ENCODE measurements around the gene HERPUD1.
"Not testable (repeated sequence)": the region's sequence is repeated elsewhere in the genome, so short reads cannot be mapped to it uniquely, and the experiment has no call there.

Gene HERPUD1

DNA sequence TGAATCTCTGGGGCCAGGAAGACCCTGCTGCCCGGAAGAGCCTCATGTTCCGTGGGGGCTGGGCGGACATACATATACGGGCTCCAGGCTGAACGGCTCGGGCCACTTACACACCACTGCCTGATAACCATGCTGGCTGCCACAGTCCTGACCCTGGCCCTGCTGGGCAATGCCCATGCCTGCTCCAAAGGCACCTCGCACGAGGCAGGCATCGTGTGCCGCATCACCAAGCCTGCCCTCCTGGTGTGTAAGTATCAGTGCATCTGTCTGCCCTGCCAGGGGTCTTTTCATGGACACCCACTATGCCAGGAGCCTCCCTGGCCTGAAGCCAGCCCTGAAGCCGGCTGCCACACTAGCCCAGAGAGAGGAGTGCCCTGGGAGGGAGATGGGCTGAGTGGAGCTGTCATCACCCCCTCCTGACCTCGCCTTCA lies 29.9 kb downstream of the HERPUD1 start, which contains the start of gene CETP:
TSS of gene CETP (plus strand) at position 100 of the 431 bp plus-strand sequence. CDS start at position 130, 30 bp downstream.
- no peak for DNase-seq

- peak; percentile 94 for DNase-seq
These were observed 32.6 kb downstream of the HERPUD1 start for GRCh38 chr16:56964243-56965148.

DNA sequence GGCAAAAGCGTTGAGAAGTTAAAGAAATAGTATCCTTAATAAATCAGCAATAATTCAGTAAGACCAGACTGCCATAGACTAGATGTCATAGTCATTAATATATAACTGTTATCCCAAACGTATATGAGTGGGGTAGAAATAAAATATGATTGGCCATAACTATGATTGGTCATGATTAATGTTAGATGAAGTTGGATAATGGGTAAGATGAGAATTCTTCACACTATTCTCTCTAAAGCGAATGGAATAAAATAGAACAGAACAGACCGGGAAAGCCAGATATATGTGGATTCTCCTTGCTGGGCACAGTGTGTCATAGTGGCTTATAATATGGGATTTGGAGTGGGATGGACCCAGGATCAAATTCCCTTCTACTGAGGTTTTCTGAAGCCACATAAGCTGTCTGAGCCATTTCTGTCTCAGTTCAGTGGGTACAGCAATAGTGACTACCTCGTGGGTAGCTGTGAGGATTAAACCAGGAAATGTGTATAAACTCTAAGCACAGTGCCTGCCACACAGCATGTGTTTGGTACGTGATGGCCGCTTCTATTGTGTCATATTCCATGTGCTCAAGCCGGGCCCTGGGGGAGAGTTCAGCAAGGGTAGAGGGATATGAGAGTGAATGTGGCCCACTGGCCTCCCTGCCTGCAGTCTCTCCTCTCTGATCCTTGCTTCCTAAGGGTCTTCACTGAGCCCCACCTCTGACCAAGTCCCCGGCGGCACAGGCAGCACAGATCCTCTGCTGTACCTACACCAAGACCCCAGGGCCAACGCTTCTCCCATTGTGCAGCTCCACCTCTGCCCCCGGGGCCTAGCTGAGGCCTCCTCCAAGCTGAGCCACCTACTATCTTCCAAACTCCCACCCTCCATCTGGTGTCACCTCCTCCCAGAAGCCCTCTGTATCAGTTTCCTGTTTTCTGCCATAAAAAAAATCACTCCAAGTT lies 33.5 kb downstream of the HERPUD1 start:
- DNase-seq, result no peak

GRCh38 chr16:56966093-56966475 lies 34.1 kb downstream of the HERPUD1 start:
- DNase-seq, result no peak

DNA sequence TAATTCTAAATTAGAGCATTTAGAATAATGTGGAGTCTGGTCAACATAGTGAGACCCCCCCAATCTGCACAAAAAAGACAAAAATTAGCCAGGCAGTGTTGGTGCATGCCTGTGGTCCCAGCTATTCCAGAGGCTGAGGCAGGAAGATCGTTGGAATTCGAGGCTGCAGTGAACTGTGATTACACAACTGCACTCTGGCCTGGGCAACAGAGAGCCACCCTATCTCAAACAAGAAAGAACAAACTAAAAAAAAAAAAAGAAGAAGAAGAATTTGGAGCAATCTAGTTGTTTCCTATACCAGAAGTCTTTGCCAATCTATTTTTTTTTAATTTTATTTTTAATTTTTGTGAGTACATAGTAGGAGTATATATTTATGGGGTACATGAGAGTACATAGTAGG lies 35.8 kb downstream of the HERPUD1 start:
- no peak for DNase-seq

DNA sequence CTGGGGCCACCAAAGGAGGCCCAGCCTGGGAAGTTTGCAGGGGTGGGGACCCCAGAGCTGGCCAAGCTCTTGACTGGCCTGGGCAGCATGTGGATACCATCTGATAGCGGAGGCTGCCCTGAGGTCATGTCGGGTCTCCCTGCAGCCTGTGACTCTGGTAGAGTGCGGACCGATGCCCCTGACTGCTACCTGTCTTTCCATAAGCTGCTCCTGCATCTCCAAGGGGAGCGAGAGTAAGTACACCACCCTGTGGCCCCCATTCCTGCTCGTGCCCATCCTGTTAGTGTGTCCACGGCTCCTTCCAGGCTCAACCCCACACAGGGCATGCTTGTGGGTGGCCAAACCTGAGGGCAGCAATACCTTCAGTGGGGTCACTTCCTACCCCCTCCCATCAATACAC lies 37.8 kb downstream of the HERPUD1 start:
- no peak for DNase-seq

DNA sequence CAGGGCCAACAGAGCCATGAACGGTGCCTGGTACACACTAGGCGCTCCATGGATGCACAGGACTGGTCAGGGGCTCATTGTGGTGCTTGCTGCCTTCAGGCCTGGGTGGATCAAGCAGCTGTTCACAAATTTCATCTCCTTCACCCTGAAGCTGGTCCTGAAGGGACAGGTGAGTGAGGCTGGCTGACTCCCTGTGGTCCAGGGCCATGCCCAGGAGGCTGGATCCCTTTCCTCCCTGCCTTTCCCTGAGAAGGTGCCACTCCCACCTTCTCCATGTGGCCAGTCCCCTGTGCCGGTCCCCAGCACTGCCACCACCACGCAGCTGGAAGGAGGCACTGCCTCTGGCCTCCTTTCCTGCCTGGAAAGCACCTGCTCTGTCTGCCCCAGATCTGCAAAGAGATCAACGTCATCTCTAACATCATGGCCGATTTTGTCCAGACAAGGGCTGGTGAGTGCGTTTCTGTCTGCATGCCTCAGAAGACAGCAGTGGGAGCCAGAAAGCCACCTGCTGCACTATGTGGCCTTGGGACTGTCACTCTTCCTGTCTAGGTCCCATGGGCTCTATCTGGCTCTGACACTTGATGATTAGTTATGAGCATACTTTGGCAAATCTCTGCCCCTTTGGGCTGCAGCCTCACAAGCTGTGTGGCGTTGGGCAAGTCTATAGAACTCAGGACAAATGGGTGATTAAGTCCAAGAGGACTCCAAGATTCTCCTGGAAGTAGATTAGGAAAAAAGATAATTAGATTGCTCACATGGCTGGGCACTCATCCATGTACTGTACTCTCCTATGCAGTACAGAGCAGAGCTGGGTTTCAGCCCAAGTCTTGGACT lies 39.2 kb downstream of the HERPUD1 start:
- no peak for DNase-seq

GRCh38 chr16:56971768-56972043 lies 39.8 kb downstream of the HERPUD1 start:
- DNase-seq, result no peak

DNA sequence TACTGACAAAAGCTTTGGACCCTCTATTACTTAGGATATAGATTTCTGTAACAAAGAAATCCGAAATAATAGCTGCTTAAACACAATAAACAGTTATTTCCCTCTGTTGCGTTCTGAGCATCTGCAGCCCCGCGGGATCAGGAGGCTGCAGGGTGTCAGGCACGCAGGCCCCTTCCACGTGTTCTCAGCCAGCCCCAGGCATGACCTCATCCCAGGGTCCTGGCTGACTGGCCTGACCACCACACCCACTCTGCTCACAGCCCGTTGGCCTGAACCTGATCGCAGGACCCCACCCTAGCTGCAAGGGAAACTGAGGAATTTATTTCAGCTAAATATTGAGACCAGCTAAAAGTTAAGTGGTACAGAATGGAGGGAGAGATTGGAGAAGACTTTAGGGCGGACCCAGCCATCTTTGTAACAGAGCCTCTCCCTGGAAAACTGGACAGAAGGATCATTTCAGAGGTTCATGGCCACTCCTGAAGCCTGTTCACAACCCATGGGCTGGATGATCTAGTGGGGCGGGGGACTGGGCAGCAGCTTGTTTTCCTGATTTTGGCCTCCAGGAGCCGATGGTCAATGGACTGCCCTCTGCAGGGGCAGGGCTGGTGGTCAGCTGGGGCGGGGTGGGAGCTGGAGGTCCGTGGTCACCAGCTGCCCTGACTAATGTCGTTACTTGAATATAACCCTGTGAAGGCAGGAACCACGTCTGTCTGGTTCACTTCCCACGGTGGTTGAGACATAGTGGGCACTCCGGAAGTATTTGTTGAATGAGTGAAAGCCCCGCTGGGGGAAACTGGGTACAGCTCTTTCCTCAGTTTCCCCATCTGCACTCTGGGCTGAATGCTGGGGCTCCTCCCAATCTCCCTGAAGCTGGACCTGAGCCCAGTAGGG lies 40.7 kb downstream of the HERPUD1 start:
- DNase-seq, result no peak

DNA sequence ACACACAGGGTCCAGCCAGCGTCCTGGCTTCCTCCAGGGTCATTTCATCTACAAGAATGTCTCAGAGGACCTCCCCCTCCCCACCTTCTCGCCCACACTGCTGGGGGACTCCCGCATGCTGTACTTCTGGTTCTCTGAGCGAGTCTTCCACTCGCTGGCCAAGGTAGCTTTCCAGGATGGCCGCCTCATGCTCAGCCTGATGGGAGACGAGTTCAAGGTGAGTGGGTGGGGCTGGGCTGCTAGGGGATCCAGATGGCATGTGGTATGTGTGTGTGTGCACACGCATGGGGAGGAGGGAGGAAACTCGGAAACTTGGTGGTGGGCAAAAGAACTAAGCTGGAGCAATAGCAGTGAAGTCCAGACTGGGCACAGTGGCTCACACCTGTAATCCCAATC lies 41.4 kb downstream of the HERPUD1 start:
- DNase-seq, result no peak

- not testable (repeated sequence) for DNase-seq
These were observed 42.0 kb downstream of the HERPUD1 start for GRCh38 chr16:56973899-56974298.

- DNase-seq, result no peak
These were observed 42.8 kb downstream of the HERPUD1 start for GRCh38 chr16:56974549-56975300.

DNA sequence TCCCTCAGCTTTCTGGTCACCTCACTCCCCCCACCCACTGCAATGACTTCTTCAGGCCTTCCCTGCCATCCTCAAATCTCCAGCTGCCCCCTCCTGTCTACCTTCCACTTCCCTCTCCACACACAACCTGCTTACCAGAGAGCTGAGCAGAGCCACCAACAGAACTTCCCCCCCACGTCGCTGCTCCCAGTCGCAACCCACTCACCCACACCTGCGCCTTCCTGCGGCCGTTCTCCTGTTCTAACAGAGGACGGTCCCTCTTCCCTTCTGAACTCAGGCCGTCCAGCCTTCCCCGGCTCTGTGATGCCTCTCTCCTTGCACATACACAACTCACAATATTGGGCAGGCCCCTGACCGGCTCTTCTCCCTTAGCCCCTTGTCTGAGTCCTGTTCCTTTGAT lies 43.8 kb downstream of the HERPUD1 start:
- DNase-seq, result no peak

DNA sequence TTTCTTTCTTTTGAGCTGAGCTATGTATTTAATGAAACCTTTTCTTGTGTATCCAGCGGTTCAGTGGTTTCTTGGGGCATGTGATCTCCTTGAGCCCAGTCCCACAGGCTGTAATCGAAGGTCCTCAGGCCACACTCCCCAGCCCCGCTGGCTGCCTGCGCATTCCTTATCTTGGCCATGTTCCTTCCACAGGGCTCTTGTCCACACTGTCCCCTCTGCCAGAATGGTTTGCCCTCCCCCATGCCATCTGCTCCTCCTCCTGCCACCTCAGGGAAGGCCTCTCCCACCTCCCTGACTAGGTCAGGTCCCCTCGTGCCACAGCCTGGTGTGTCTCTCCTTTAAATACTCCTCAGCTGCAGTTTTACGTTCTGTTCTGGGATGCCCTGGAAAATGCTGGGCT lies 45.3 kb downstream of the HERPUD1 start:
- no peak for DNase-seq

- no peak for DNase-seq
These were observed 46.0 kb downstream of the HERPUD1 start for GRCh38 chr16:56977823-56978430.

DNA sequence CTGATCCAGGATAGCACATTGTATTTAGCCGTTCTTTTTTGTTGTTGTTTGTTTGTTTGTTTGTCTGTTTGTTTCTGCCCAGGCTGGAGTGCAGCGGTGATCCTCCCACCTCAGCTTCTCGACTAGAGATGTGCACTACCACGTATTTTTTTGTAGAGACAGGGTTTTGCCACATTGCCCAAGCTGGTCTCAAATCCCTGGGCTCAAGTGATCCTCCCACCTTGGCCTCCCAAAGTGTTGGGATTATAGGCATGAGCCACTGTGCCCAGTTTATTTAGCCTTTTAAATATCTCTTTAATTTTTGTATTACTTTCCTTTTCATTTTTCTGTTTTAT lies 48.2 kb downstream of the HERPUD1 start:
- DNase-seq, result no peak

DNA sequence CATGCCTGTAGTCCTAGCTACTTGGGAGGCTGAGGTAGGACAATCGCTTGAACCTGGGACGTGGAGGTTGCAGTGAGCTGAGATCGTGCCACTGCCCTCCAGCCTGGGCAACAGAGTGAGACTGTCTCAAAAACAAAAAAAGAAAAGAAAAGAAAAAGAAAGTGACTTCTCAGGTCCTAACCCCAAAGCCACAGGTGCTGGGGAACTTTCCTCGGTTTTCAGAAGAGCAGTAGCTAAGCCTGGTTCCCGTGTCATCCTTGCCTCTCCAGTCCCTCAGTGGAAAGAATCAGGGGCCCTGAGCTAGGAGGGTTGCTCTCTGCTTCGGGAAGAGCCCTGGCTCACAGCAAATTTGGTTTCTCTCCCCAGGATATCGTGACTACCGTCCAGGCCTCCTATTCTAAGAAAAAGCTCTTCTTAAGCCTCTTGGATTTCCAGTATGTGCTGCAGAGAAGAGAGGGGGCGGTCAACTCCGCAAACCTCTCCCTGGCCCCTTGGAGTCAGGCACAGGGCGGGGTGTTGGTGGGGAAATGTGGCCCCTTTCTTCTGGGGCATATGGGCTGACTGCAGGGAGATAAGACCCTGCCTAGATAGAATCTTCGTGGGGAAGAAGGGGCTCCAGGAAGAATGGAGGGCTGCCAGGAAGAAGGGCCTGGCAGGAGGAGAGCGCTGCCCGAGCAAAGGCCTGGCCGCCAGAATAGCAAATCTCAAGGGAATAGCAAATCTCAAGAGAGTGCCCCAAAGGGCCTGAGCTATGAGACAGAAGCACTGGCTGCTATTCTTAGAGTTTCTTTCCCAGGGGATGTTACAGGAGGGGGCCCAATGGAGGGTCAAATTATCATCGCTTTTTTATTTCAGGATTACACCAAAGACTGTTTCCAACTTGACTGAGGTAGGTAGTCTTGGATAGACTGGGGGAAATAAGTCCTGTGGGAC lies 49.1 kb downstream of the HERPUD1 start:
- no peak for DNase-seq

- no peak for DNase-seq
These were observed 49.9 kb downstream of the HERPUD1 start for GRCh38 chr16:56981729-56982271.

DNA sequence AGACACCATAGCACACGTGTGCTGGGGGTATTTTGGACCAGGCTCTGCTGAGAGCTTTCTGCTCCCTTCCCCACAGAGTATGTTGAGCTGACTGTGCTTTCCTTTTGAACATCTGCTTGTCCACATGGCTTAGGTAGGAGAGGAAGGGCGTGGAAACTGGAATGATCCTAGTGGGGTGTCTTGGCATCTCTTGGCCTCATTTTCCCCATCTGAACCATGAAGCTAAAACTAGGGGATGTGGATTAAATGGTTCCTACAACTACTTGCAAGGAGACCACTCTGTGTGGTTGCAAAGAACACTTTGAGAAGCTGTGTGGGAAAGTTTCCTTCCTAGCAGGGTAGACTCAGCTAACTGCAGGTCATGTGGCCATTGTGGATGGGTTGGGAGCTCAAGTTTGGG lies 50.8 kb downstream of the HERPUD1 start:
- no peak for DNase-seq

Data from activated CD4-positive, alpha-beta T cell treated with anti-CD3 and anti-CD28 coated beads, Interleukin-2, amount 50 U/mL, for 16 hours (primary cell).